Measurements from ENCODE around the gene TSN.

- TF ChIP-seq CTCF (optimal IDR thresholded peaks at IDR 0.05 in 1 of 3, IDR thresholded peaks at IDR 0.05 in 1 of 3, conservative IDR thresholded peaks at IDR 0.05 in 1 of 3; ENCODE audit: extremely low read depth in 1 of 3, insufficient read depth in 2 of 3, low read length in 3 of 3) (no peak), EZH2 (IDR thresholded peaks at IDR 0.05; ENCODE audit: low read length) (no peak)
Observed at GRCh38 chr2:121801916-121802315, 46.5 kb downstream of the TSN start.

Measured in keratinocyte (primary cell).